KMS-11 (cell line): Measurements from ENCODE around the gene SDK1.

Source experiments
- H2AFZ ChIP-seq: fragments of 200-600 bp; sonication (generic); 2 replicates; pipeline ENCODE4 v1.6.1; 2016; ENCODE audit warnings: antibody characterized with exemption, mixed run types, low read depth
- H3K27ac ChIP-seq: fragments of 200-600 bp; sonication (generic); 2 replicates; pipeline ENCODE4 v1.6.1; 2016; ENCODE audit warnings: mild to moderate bottlenecking, mixed run types
- H3K27me3 ChIP-seq: fragments of 200-600 bp; sonication (generic); 2 replicates; pipeline ENCODE4 v1.6.1; 2017; ENCODE audit warnings: mild to moderate bottlenecking, low read depth, mixed run types, moderate library complexity; ENCODE audit not compliant: insufficient read depth
- H3K36me3 ChIP-seq: fragments of 200-600 bp; sonication (generic); 2 replicates; pipeline ENCODE4 v1.6.1; 2017; ENCODE audit warnings: mild to moderate bottlenecking, mixed run types; ENCODE audit not compliant: insufficient read depth
- H3K4me1 ChIP-seq: fragments of 200-600 bp; sonication (generic); 2 replicates; pipeline ENCODE4 v1.6.1; 2016; ENCODE audit warnings: mild to moderate bottlenecking, low read depth, mixed run types; ENCODE audit not compliant: poor library complexity, severe bottlenecking
- H3K4me2 ChIP-seq: fragments of 200-600 bp; sonication (generic); 2 replicates; pipeline ENCODE4 v1.7.0; 2016; ENCODE audit warnings: mild to moderate bottlenecking, mixed run types
- H3K4me3 ChIP-seq: fragments of 200-600 bp; sonication (generic); IDR thresholded peaks from 2 replicates; pipeline ENCODE4 v1.6.1; 2017; ENCODE audit warnings: low read depth, low read length, mixed read lengths; ENCODE audit not compliant: insufficient read depth
- H3K79me2 ChIP-seq: fragments of 200-600 bp; sonication (generic); 2 replicates; pipeline ENCODE4 v1.6.1; 2016; ENCODE audit warnings: low read depth, mixed run types; ENCODE audit not compliant: insufficient read depth
- H3K9ac ChIP-seq: fragments of 200-600 bp; sonication (generic); 2 replicates; pipeline ENCODE4 v1.6.1; 2016; ENCODE audit warnings: mild to moderate bottlenecking, mixed run types
- H4K20me1 ChIP-seq: fragments of 200-600 bp; sonication (generic); 2 replicates; pipeline ENCODE4 v1.6.1; 2016; ENCODE audit warnings: mild to moderate bottlenecking, mixed run types; ENCODE audit not compliant: insufficient read depth
- TF ChIP-seq, protein P1 (sequence below): fragments of 200-600 bp; sonication (generic); conservative IDR thresholded peaks from 2 replicates; pipeline ENCODE4 v1.6.1; 2017; ENCODE audit warnings: low read depth, mild to moderate bottlenecking, antibody characterized with exemption, low read length, moderate library complexity, mixed read lengths

The SDK1 gene

DNA sequence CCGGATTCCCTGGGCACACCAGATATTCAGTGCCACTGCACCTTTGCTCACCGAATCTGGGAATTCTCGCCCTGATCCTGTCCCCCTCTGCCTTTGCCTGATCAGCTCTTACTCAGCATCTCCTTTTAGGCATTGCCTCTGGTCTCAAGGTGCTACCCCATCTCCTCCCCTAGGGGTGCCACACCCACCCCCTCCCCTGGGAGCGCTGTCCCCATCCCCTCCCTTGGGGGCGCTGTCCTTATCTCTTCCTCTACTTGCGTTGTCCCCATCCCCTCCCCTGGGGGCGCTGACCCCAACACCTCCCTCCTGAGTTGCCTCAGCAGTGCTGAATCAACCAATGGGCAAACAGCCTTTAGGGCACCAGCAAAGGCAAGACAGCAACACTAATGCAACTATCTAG lies 694.1 kb downstream of the SDK1 start:
- Histone ChIP-seq H3K27me3 (no peaks in the 10 kb centered on the region), H3K4me3 (no peak overlapping the region), H3K27ac (no peak overlapping the region), H4K20me1 (no peaks in the 10 kb centered on the region), H3K9ac (no peak overlapping the region), H2AFZ (no peak overlapping the region), H3K36me3 (no peaks in the 10 kb centered on the region), H3K79me2 (no peaks in the 10 kb centered on the region), H3K4me1 (no peaks in the 10 kb centered on the region), H3K4me2 (no peak overlapping the region)
- TF ChIP-seq, protein P1, sequence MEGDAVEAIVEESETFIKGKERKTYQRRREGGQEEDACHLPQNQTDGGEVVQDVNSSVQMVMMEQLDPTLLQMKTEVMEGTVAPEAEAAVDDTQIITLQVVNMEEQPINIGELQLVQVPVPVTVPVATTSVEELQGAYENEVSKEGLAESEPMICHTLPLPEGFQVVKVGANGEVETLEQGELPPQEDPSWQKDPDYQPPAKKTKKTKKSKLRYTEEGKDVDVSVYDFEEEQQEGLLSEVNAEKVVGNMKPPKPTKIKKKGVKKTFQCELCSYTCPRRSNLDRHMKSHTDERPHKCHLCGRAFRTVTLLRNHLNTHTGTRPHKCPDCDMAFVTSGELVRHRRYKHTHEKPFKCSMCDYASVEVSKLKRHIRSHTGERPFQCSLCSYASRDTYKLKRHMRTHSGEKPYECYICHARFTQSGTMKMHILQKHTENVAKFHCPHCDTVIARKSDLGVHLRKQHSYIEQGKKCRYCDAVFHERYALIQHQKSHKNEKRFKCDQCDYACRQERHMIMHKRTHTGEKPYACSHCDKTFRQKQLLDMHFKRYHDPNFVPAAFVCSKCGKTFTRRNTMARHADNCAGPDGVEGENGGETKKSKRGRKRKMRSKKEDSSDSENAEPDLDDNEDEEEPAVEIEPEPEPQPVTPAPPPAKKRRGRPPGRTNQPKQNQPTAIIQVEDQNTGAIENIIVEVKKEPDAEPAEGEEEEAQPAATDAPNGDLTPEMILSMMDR: 0 out of 2 replicates have a peak, but pooled peaks have one; percentile 19

DNA sequence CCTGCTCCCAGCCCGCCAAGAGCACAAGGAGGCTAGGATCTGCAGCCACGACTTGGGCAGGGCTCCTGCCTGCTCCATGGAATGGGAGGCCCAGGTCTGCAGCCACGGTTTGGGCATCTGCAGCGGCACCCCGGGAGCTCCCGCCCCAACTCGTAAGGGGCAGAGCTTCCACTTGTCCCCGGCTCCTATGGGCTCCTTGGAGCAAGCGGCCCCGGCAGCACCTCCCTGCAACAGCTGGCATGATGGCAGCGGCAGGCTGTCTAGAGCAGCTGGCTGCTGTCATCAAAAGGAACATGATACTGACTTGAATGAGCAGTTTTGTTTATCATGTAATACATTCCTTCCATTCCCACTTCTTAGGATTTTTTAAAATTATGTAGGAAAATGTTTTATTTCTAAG lies 697.0 kb downstream of the SDK1 start:
- TF ChIP-seq, protein P1: no peak
- H3K4me1 ChIP-seq: no peaks in the 10 kb centered on the region

DNA sequence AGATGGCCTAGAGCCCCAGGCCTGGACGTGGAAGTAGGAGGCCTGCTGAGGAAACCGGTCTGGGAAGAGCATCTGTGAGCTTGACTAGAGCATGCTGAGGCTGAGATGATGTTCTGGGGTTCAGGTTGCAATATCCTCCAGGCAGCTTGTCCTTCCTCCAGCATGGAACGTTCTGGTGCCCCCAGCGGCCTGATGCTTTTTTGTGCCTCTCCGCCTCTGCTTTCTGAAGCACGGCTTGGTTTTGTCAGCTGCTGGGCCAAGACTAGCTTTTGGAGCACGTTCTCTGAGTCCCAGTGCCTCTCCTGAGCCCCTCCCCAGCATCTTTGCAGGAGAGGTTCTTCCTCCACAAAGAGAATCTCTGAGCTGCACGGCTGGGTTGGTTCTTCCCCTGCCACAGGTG lies 699.1 kb downstream of the SDK1 start:
- TF ChIP-seq, protein P1: no peak
- Histone ChIP-seq H3K27me3 (no peaks in the 10 kb centered on the region), H3K27ac (no peak overlapping the region), H4K20me1 (no peaks in the 10 kb centered on the region), H3K4me2 (no peak overlapping the region), H3K79me2 (no peaks in the 10 kb centered on the region), H3K9ac (no peak overlapping the region), H2AFZ (no peak overlapping the region), H3K36me3 (no peaks in the 10 kb centered on the region), H3K4me1 (no peaks in the 10 kb centered on the region), H3K4me3 (no peak overlapping the region)

More for the DNA sequence above, 697.0 kb downstream of the SDK1 start:
- Histone ChIP-seq H4K20me1 (no peaks in the 10 kb centered on the region), H3K4me3 (no peak overlapping the region), H3K79me2 (no peaks in the 10 kb centered on the region), H3K9ac (no peak overlapping the region), H2AFZ (no peak overlapping the region), H3K36me3 (no peaks in the 10 kb centered on the region), H3K27me3 (no peaks in the 10 kb centered on the region), H3K4me2 (no peak overlapping the region), H3K27ac (no peak overlapping the region)

- no peaks in the 10 kb centered on the region for H3K4me1 ChIP-seq
- no peaks in the 10 kb centered on the region for H3K36me3 ChIP-seq
- no peaks in the 10 kb centered on the region for H3K27me3 ChIP-seq
- H2AFZ ChIP-seq: no peak overlapping the region
- H3K4me3 ChIP-seq: no peak overlapping the region
- TF ChIP-seq, protein P1: no peak
- H3K9ac ChIP-seq: no peak overlapping the region
- H3K4me2 ChIP-seq: no peak overlapping the region
- no peaks in the 10 kb centered on the region for H3K79me2 ChIP-seq
- H4K20me1 ChIP-seq: no peaks in the 10 kb centered on the region
- H3K27ac ChIP-seq: no peak overlapping the region
Observed at GRCh38 chr7:4000934-4001333, 699.9 kb downstream of the SDK1 start.
